GM12878 (cell line): ENCODE data around the gene NPC1. TPM values are rescaled to one million over a fixed set of nuclear protein-coding genes. Genes with fewer than 3 reads are reported as not detected.
A peak's percentile ranks its signal among the peaks of the same experiment; 100 is the strongest.

Source experiments
- ATAC-seq: fragments of 200-7000 bp; cut with Tn5 transposase; 3 replicates; pipeline ENCODE4 v1.9.1; 2020; ENCODE audit warnings: mild to moderate bottlenecking, moderate library complexity
- BruUV-seq: library from RNA; stranded (reverse); fragments of 400-500 nt; replicated peaks from 2 replicates; lab custom pipeline; 2021; lab: Mats Ljungman, UMichigan
- CTCF ChIA-PET: fragments of 300-600 bp; sonication (Branson Sonifier 250); formaldehyde crosslinking; extraction: SDS; loops from one replicate; lab custom pipeline; 2021; ENCODE audit warnings: inconsistent platforms; lab: Yijun Ruan, JAX
- POLR2A ChIA-PET: fragments of 350-600 bp; formaldehyde crosslinking; extraction: SDS; loops from one replicate; lab custom pipeline; 2021; ENCODE audit warnings: inconsistent platforms; lab: Charles Lee
- RAD21 ChIA-PET: fragments of 300-600 bp; sonication (Branson Sonifier 250); formaldehyde crosslinking; loops from one replicate; lab custom pipeline; 2023; ENCODE audit warnings: antibody characterized with exemption; ENCODE audit not compliant: unreplicated experiment; lab: Charles Lee
- SMC1A ChIA-PET: fragments of 300-600 bp; sonication (Branson Sonifier 250); formaldehyde crosslinking; loops from one replicate; lab custom pipeline; 2023; ENCODE audit not compliant: unreplicated experiment, uncharacterized antibody; lab: Charles Lee
- DNase-seq: peaks from one replicate; pipeline ENCODE4 v3.0.0-alpha.2; 2011; ENCODE audit warnings: low read depth, low spot score
- FAIRE-seq: peaks from 3 replicates; lab custom pipeline; 2011; peaks lifted over from hg19 to GRCh38; lab: Jason Lieb, UNC
- H2AFZ ChIP-seq: 2 replicates; pipeline ENCODE4 v1.6.0; 2011; ENCODE audit warnings: low read depth, low read length, control low read depth; ENCODE audit not compliant: control insufficient read depth
- H3K27ac ChIP-seq: 2 replicates; pipeline ENCODE4 v1.5.1; 2011; ENCODE audit warnings: control low read depth; ENCODE audit not compliant: control insufficient read depth, insufficient read depth
- H3K27me3 ChIP-seq, 2 experiments: replicated peaks in 1 of 2; 2 replicates each; pipeline versions ENCODE4 v1.6.0 to v1.6.1; 2011; ENCODE audit warnings: low read length in 1 of 2; ENCODE audit not compliant: control insufficient read depth in 2 of 2, insufficient read depth in 2 of 2
- H3K36me3 ChIP-seq, 2 experiments: 2 replicates each; pipeline ENCODE4 v1.5.1; 2011; ENCODE audit warnings: low read length in 1 of 2; ENCODE audit not compliant: control insufficient read depth in 2 of 2, insufficient read depth in 2 of 2
- H3K4me1 ChIP-seq: 2 replicates; pipeline ENCODE4 v1.6.1; 2011; ENCODE audit warnings: mild to moderate bottlenecking, low read length, moderate library complexity, mixed read lengths; ENCODE audit not compliant: control insufficient read depth, insufficient read depth
- H3K4me2 ChIP-seq: 2 replicates; pipeline ENCODE4 v1.6.0; 2011; ENCODE audit warnings: control low read depth; ENCODE audit not compliant: control insufficient read depth, insufficient read depth
- H3K4me3 ChIP-seq: fragments of 200-600 bp; sonication (generic); 2 replicates; pipeline ENCODE4 v1.5.1; 2016
- H3K79me2 ChIP-seq: 2 replicates; pipeline ENCODE4 v1.6.0; 2011; ENCODE audit warnings: low read length; ENCODE audit not compliant: control insufficient read depth, insufficient read depth
- H3K9ac ChIP-seq: 2 replicates; pipeline ENCODE4 v1.8.0; 2011; ENCODE audit warnings: low read length, control low read depth, mixed read lengths; ENCODE audit not compliant: control insufficient read depth, insufficient read depth
- H3K9me3 ChIP-seq: replicated peaks from 3 replicates; pipeline ENCODE4 v1.5.1; 2011; ENCODE audit warnings: mild to moderate bottlenecking, low read length; ENCODE audit not compliant: control insufficient read depth, insufficient read depth
- H4K20me1 ChIP-seq: 2 replicates; pipeline ENCODE4 v1.6.0; 2011; ENCODE audit not compliant: control insufficient read depth, insufficient read depth
- CBX5 ChIP-seq: sonication (generic); IDR thresholded peaks from 2 replicates; pipeline ENCODE4 v1.6.1; 2016; ENCODE audit warnings: low read depth, moderate library complexity, mild to moderate bottlenecking, inconsistent platforms
- CTCF ChIP-seq, 3 experiments: IDR thresholded peaks in 2 of 3; conservative IDR thresholded peaks in 1 of 3; 2 replicates each; pipeline ENCODE4 v1.5.1; 2011; ENCODE audit warnings: low read depth in 3 of 3, low read length in 3 of 3, mild to moderate bottlenecking in 3 of 3, control low read depth in 2 of 3, moderate library complexity in 2 of 3, inconsistent platforms in 1 of 3, mixed read lengths in 1 of 3; ENCODE audit not compliant: control insufficient read depth in 2 of 3, insufficient read depth in 1 of 3; ENCODE audit errors: extremely low read depth in 1 of 3
- E4F1 ChIP-seq: fragments of 450-650 bp; IDR thresholded peaks from 2 replicates; pipeline ENCODE4 v1.6.1; 2018; ENCODE audit warnings: borderline replicate concordance, mild to moderate bottlenecking; ENCODE audit not compliant: partially characterized antibody
- EED ChIP-seq: sonication (generic); IDR thresholded peaks from 2 replicates; pipeline ENCODE4 v1.6.1; 2016; ENCODE audit warnings: antibody characterized with exemption, low read depth
- EP300 ChIP-seq, 2 experiments: fragments of 150-350 bp in 1 of 2; IDR thresholded peaks; 2 replicates each; pipeline ENCODE4 v1.6.1; 2011 to 2012; ENCODE audit warnings: low read depth in 2 of 2, low read length in 2 of 2, borderline replicate concordance in 1 of 2, improper control_type of control experiment in 1 of 2, inconsistent platforms in 1 of 2; ENCODE audit not compliant: control insufficient read depth in 1 of 2
- IKZF1 ChIP-seq: fragments of 450-650 bp; conservative IDR thresholded peaks from 2 replicates; pipeline ENCODE4 v1.6.1; 2017; ENCODE audit warnings: antibody characterized with exemption, mild to moderate bottlenecking
- MAX ChIP-seq: IDR thresholded peaks from 2 replicates; pipeline ENCODE4 v1.6.1; 2012; ENCODE audit warnings: low read depth, low read length, improper control_type of control experiment
- MTA2 ChIP-seq: fragments of 450-650 bp; IDR thresholded peaks from 2 replicates; pipeline ENCODE4 v1.6.1; 2016; ENCODE audit warnings: low read depth, mild to moderate bottlenecking, moderate library complexity
- NFYA ChIP-seq: IDR thresholded peaks from 2 replicates; pipeline ENCODE4 v1.6.1; 2011; ENCODE audit warnings: low read depth, mild to moderate bottlenecking, low read length, improper control_type of control experiment, borderline replicate concordance
- RAD21 ChIP-seq: IDR thresholded peaks from 2 replicates; pipeline ENCODE4 v1.6.1; 2011; ENCODE audit warnings: mild to moderate bottlenecking, low read depth, low read length, moderate library complexity; ENCODE audit not compliant: insufficient read depth
- RELB ChIP-seq: fragments of 450-650 bp; IDR thresholded peaks from 2 replicates; pipeline ENCODE4 v1.6.1; 2017; ENCODE audit warnings: low read depth, mild to moderate bottlenecking, moderate library complexity
- RUNX3 ChIP-seq: IDR thresholded peaks from 2 replicates; pipeline ENCODE4 v1.6.1; 2012; ENCODE audit warnings: low read length, inconsistent platforms
- SREBF2 ChIP-seq: IDR thresholded peaks from 2 replicates; pipeline ENCODE4 v1.6.1; 2012; ENCODE audit warnings: mild to moderate bottlenecking, low read length
- SRF ChIP-seq, 2 experiments: IDR thresholded peaks; 2 replicates each; pipeline ENCODE4 v1.6.1; 2011; ENCODE audit warnings: low read depth in 2 of 2, low read length in 2 of 2, mild to moderate bottlenecking in 1 of 2, moderate library complexity in 1 of 2
- USF1 ChIP-seq: IDR thresholded peaks from 2 replicates; pipeline ENCODE4 v1.6.1; 2011; ENCODE audit warnings: borderline replicate concordance, low read depth, mild to moderate bottlenecking, moderate library complexity, mixed read lengths, low read length; ENCODE audit not compliant: insufficient read depth; ENCODE audit errors: extremely low read length
- YY1 ChIP-seq: IDR thresholded peaks from 2 replicates; pipeline ENCODE4 v1.6.1; 2011; ENCODE audit warnings: low read depth, mild to moderate bottlenecking, low read length
- WGBS: methylation state at CpG from one replicate; pipeline ENCODE4 v1.1.6; 2016; ENCODE audit warnings: low lambda C conversion rate; ENCODE audit not compliant: insufficient replicate concordance, insufficient coverage; ENCODE audit errors: missing lambda C conversion rate; 5-methylcytosine and 5-hydroxymethylcytosine counted together
- in situ Hi-C: fragments of 300-500 bp; cut with MboI; formaldehyde crosslinking; loops from 9 replicates; pipeline ENCODE4 v1.14.3; 2018; ENCODE audit warnings: mixed read lengths
- intact Hi-C: fragments of 100-400 bp; cut with micrococcal nuclease; formaldehyde crosslinking; loops from one replicate; pipeline ENCODE4 v1.14.2; 2022; ENCODE audit not compliant: unreplicated experiment
- polyA plus RNA-seq, 11 experiments: library from polyadenylated mRNA; depleted of rRNA in 4 of 11; unstranded in 6 of 11; stranded (reverse) in 5 of 11; fragments of >200 nt; fragmentation: Nextera tagmentation in 4 of 11; fragmentation: Illumina TruSeq in 1 of 11; extraction: Ambion mirVana in 4 of 11; extraction: Trizol in 1 of 11; gene quantifications; 1 replicate in 1 of 11; 2 replicates in 10 of 11; pipeline versions ENCODE4 v1.2.1 to v1.2.3, GENCODE V29; 2011 to 2016; ENCODE audit warnings: inconsistent platforms in 2 of 11, missing spikeins in 2 of 11, low read depth in 1 of 11
- total RNA-seq, 4 experiments: library from RNA; depleted of rRNA in 3 of 4; stranded (reverse); fragments of >200 nt in 3 of 4; fragmentation: Illumina TruSeq in 1 of 4; extraction: Trizol in 1 of 4; gene quantifications; 2 replicates each; pipeline versions ENCODE4 v1.2.1 to v1.2.3, GENCODE V29; 2013 to 2021

NPC1 gene
- total and polyA plus RNA-seq, 10 of the 15 experiments (the other 5 are each of a cell fraction or from before 2014, with no cell fraction given), result 10.1 to 45.2 (median 19.4) TPM

- Histone ChIP-seq H3K9ac (no peak overlapping the region), H3K9me3 (no peaks in the 10 kb centered on the region), H3K4me3 (no peak overlapping the region), H3K4me1 (peaks cover 31% of the 10 kb centered on the region), H3K36me3 (peaks cover 26 to 29% of the 10 kb centered on the region in 2 experiments), H2AFZ (no peak overlapping the region), H3K27ac (peak overlapping the region; percentile 47), H3K79me2 (no peaks in the 10 kb centered on the region), H4K20me1 (no peaks in the 10 kb centered on the region), H3K4me2 (peak overlapping the region; percentile 53), H3K27me3 (no peaks in the 10 kb centered on the region)
- in situ Hi-C loops (no loop called here), intact Hi-C loops (loop anchor here (5.0 kb wide), 1 partner anchor 41 kb away; no protein-coding TSS in a partner anchor)
- DNase-seq (peak; percentile 43), ATAC-seq (peak; percentile 83), FAIRE-seq (peak; percentile 69)
- POLR2A ChIA-PET, result interaction anchor here (1.1 kb wide), 2 partner anchors 31 to 74 kb away, joined by 3 to 4 read pairs; no protein-coding TSS in a partner anchor
- RAD21 ChIA-PET, result interaction anchor here (0.9 kb wide), 1 partner anchor 24 kb away, joined by 3 read pairs; no protein-coding TSS in a partner anchor
- SMC1A ChIA-PET, result interaction anchor here (0.6 to 2.6 kb wide), 9 partner anchors 10 to 739 kb away, joined by 3 to 11 read pairs (median 3); no protein-coding TSS in a partner anchor
- CTCF ChIA-PET, result interaction anchor here (0.9 to 2.4 kb wide), 8 partner anchors 9 to 162 kb away, joined by 3 to 10 read pairs (median 6); no protein-coding TSS in a partner anchor
- BruUV-seq, result no TSS peak
- WGBS, result 33% methylated on average over 5 of the region's 5 CpGs
- no peak for TF ChIP-seq USF1
- TF ChIP-seq RUNX3, result peak; percentile 86
- TF ChIP-seq NFYA, result no peak
- TF ChIP-seq CBX5, result no peak
- 0 out of 2 replicates have a peak, but pooled peaks have one; percentile 27 for TF ChIP-seq MTA2
- no peak for TF ChIP-seq SREBF2
- TF ChIP-seq YY1, result no peak
- no peak for TF ChIP-seq E4F1
- peak; percentile 44; the same call in 1 of the 2 replicates for TF ChIP-seq RELB
- peak; percentile 48 for TF ChIP-seq IKZF1
- peak in 1 of 2 experiments; percentile 48; a peak in 1 of 4 replicates for TF ChIP-seq EP300 (IDR thresholded peaks at IDR 0.05; ENCODE audit: borderline replicate concordance in 1 of 2, control insufficient read depth in 1 of 2, low read depth in 2 of 2, low read length in 2 of 2)
- 0 out of 2 replicates have a peak, but pooled peaks have one; percentile 25 for TF ChIP-seq EED
- no peak for TF ChIP-seq SRF (IDR thresholded peaks at IDR 0.05; ENCODE audit: low read depth in 2 of 2, low read length in 2 of 2)
- no peak for TF ChIP-seq MAX
- TF ChIP-seq CTCF (IDR thresholded peaks at IDR 0.05 in 2 of 3, conservative IDR thresholded peaks at IDR 0.05 in 1 of 3; ENCODE audit: control insufficient read depth in 2 of 3, extremely low read depth in 1 of 3, insufficient read depth in 1 of 3, low read depth in 3 of 3, low read length in 3 of 3), result no peak
- no peak for TF ChIP-seq RAD21
These were observed 45.4 kb downstream of the NPC1 start for GRCh38 chr18:23540867-23541266.
